ENCODE data around the gene GRIPAP1.

GRIPAP1 gene

GRCh38 chrX:48957477-48957826, 44.6 kb downstream of the GRIPAP1 start, which contains the start of gene OTUD5:
OTUD5 (minus strand) TSS chrX:48957607; CDS start chrX:48957570, 37 bp downstream.
- peaks cover 12% of the 10 kb centered on the region; the same call in 1 of the 2 replicates for H3K79me2 ChIP-seq (ENCODE audit: insufficient read depth, low read length)

GRCh38 chrX:48956728-48957414, 45.2 kb downstream of the GRIPAP1 start:
- Histone ChIP-seq H2AFZ (ENCODE audit: low read depth, low read length, severe bottlenecking) (no peak overlapping the region), H3K4me3 (ENCODE audit: insufficient read depth, low read length, poor library complexity, severe bottlenecking) (peak overlapping the region; percentile 53), H3K9me2 (replicated peaks; ENCODE audit: insufficient read depth, low read length) (no peaks in the 10 kb centered on the region), H3K27me3 (ENCODE audit: low read length) (no peaks in the 10 kb centered on the region), H3K9ac (ENCODE audit: low read length) (peak overlapping the region; percentile 75), H3K36me3 (ENCODE audit: low read length) (no peaks in the 10 kb centered on the region), H3F3A (ENCODE audit: insufficient read depth) (no peaks in the 10 kb centered on the region), H3K79me2 (ENCODE audit: insufficient read depth, low read length) (peaks cover 12% of the 10 kb centered on the region; the same call in 1 of the 2 replicates), H3K9me3 (ENCODE audit: insufficient read depth, low read length) (no peaks in the 10 kb centered on the region), H4K20me1 (ENCODE audit: low read depth, low read length) (no peaks in the 10 kb centered on the region), H3K27ac (ENCODE audit: low read depth, low read length) (peak overlapping the region; percentile 84; the same call in 1 of the 2 replicates), H3K4me2 (ENCODE audit: low read depth, low read length, poor library complexity, severe bottlenecking) (peak overlapping the region; percentile 77)
- no peak for TF ChIP-seq CTCF (IDR thresholded peaks at IDR 0.05; ENCODE audit: insufficient read depth, low read length, poor library complexity, severe bottlenecking)
- no peak for TF ChIP-seq EZH2phosphoT487 (conservative IDR thresholded peaks at IDR 0.05; ENCODE audit: low read length)

More at GRCh38 chrX:48957477-48957826, 44.6 kb downstream of the GRIPAP1 start, which contains the start of gene OTUD5:
- H3K27me3 ChIP-seq (ENCODE audit: low read length): no peaks in the 10 kb centered on the region
- no peaks in the 10 kb centered on the region for H3K9me2 ChIP-seq (replicated peaks; ENCODE audit: insufficient read depth, low read length)
- peak within 1 kb of the TSS; percentile 84 for H3K27ac ChIP-seq (ENCODE audit: low read depth, low read length)
- H3F3A ChIP-seq (ENCODE audit: insufficient read depth): no peaks in the 10 kb centered on the region
- H3K4me3 ChIP-seq (ENCODE audit: insufficient read depth, low read length, poor library complexity, severe bottlenecking): peak within 1 kb of the TSS; percentile 65
- peak within 1 kb of the TSS; percentile 75 for H3K9ac ChIP-seq (ENCODE audit: low read length)
- TF ChIP-seq CTCF (IDR thresholded peaks at IDR 0.05; ENCODE audit: insufficient read depth, low read length, poor library complexity, severe bottlenecking) (no peak), EZH2phosphoT487 (conservative IDR thresholded peaks at IDR 0.05; ENCODE audit: low read length) (no peak)
- no peaks in the 10 kb centered on the region for H3K36me3 ChIP-seq (ENCODE audit: low read length)
- no peaks in the 10 kb centered on the region for H4K20me1 ChIP-seq (ENCODE audit: low read depth, low read length)
- H2AFZ ChIP-seq (ENCODE audit: low read depth, low read length, severe bottlenecking): no peak within 1 kb of the TSS
- peak within 1 kb of the TSS; percentile 83 for H3K4me2 ChIP-seq (ENCODE audit: low read depth, low read length, poor library complexity, severe bottlenecking)
- H3K9me3 ChIP-seq (ENCODE audit: insufficient read depth, low read length): no peaks in the 10 kb centered on the region

GRCh38 chrX:48948589-48948988, 53.5 kb downstream of the GRIPAP1 start:
- H3K9me2 ChIP-seq (replicated peaks; ENCODE audit: insufficient read depth, low read length): no peaks in the 10 kb centered on the region
- H3K27me3 ChIP-seq (ENCODE audit: low read length): no peaks in the 10 kb centered on the region
- H3F3A ChIP-seq (ENCODE audit: insufficient read depth): no peaks in the 10 kb centered on the region
- H2AFZ ChIP-seq (ENCODE audit: low read depth, low read length, severe bottlenecking): no peak overlapping the region
- no peaks in the 10 kb centered on the region for H3K36me3 ChIP-seq (ENCODE audit: low read length)
- no peak overlapping the region for H3K4me2 ChIP-seq (ENCODE audit: low read depth, low read length, poor library complexity, severe bottlenecking)
- H4K20me1 ChIP-seq (ENCODE audit: low read depth, low read length): no peaks in the 10 kb centered on the region
- no peak overlapping the region for H3K4me3 ChIP-seq (ENCODE audit: insufficient read depth, low read length, poor library complexity, severe bottlenecking)
- no peak for TF ChIP-seq CTCF (IDR thresholded peaks at IDR 0.05; ENCODE audit: insufficient read depth, low read length, poor library complexity, severe bottlenecking)
- TF ChIP-seq EZH2phosphoT487 (conservative IDR thresholded peaks at IDR 0.05; ENCODE audit: low read length): no peak
- no peaks in the 10 kb centered on the region for H3K9me3 ChIP-seq (ENCODE audit: insufficient read depth, low read length)
- no peak overlapping the region for H3K9ac ChIP-seq (ENCODE audit: low read length)
- no peak overlapping the region for H3K27ac ChIP-seq (ENCODE audit: low read depth, low read length)
- H3K79me2 ChIP-seq (ENCODE audit: insufficient read depth, low read length): no peaks in the 10 kb centered on the region

Measured in SU-DHL-6 (cell line).